NCI-H146 (cell line): ENCODE results near the gene METTL2A.
"Not testable (repeated sequence)": the region's sequence is repeated elsewhere in the genome, so short reads cannot be mapped to it uniquely, and the experiment has no call there.

Experiments
- DNase-seq: peaks from one replicate; lab custom pipeline; 2025; lab: John Stamatoyannopoulos, UW

METTL2A gene

GRCh38 chr17:62423647-62424461 lies at the start of gene METTL2A:
METTL2A (plus strand) TSS chr17:62423897; CDS start chr17:62423903, 6 bp downstream.
- DNase-seq: peak; percentile 91

- no peak for DNase-seq
Observed at GRCh38 chr17:62380253-62380652, 43.4 kb upstream of the METTL2A start, which contains the start of gene EFCAB3. EFCAB3 (plus strand) TSS chr17:62380553; CDS start chr17:62382980, 2,427 bp downstream.

- no peak for DNase-seq
Observed at GRCh38 chr17:62381561-62381960, 42.1 kb upstream of the METTL2A start.

GRCh38 chr17:62388856-62389255 lies 34.8 kb upstream of the METTL2A start:
- DNase-seq: no peak

- no peak for DNase-seq
Observed at GRCh38 chr17:62392908-62393307, 30.8 kb upstream of the METTL2A start.

GRCh38 chr17:62398891-62399290 lies 24.8 kb upstream of the METTL2A start:
- no peak for DNase-seq

- DNase-seq: no peak
Observed at GRCh38 chr17:62405451-62405850, 18.2 kb upstream of the METTL2A start.

- not testable (repeated sequence) for DNase-seq
Observed at GRCh38 chr17:62413090-62413489, 10.6 kb upstream of the METTL2A start.

- DNase-seq: not testable (repeated sequence)
Observed at GRCh38 chr17:62426214-62426613, 2.5 kb downstream of the METTL2A start.

GRCh38 chr17:62435251-62435650 lies 11.6 kb downstream of the METTL2A start:
- DNase-seq: not testable (repeated sequence)

- DNase-seq: not testable (repeated sequence)
Observed at GRCh38 chr17:62441181-62441580, 17.5 kb downstream of the METTL2A start.

- no peak for DNase-seq
Observed at GRCh38 chr17:62444063-62444462, 20.4 kb downstream of the METTL2A start.

GRCh38 chr17:62445791-62446190 lies 22.1 kb downstream of the METTL2A start:
- DNase-seq: not testable (repeated sequence)

GRCh38 chr17:62452195-62452594 lies 28.5 kb downstream of the METTL2A start:
- not testable (repeated sequence) for DNase-seq

- DNase-seq: not testable (repeated sequence)
Observed at GRCh38 chr17:62453041-62453440, 29.3 kb downstream of the METTL2A start.

- not testable (repeated sequence) for DNase-seq
Observed at GRCh38 chr17:62453656-62454055, 30.0 kb downstream of the METTL2A start.

GRCh38 chr17:62454111-62454510 lies 30.4 kb downstream of the METTL2A start:
- not testable (repeated sequence) for DNase-seq

- no peak for DNase-seq
Observed at GRCh38 chr17:62456016-62456415, 32.3 kb downstream of the METTL2A start.

- DNase-seq: not testable (repeated sequence)
Observed at GRCh38 chr17:62458483-62458882, 34.8 kb downstream of the METTL2A start.

- DNase-seq: not testable (repeated sequence)
Observed at GRCh38 chr17:62464422-62464821, 40.7 kb downstream of the METTL2A start.

GRCh38 chr17:62465271-62465670 lies 41.6 kb downstream of the METTL2A start:
- not testable (repeated sequence) for DNase-seq

GRCh38 chr17:62470666-62471379 lies 47.1 kb downstream of the METTL2A start:
- DNase-seq: peak; percentile 68

- not testable (repeated sequence) for DNase-seq
Observed at GRCh38 chr17:62471380-62471880, 47.7 kb downstream of the METTL2A start.
